BE2C (cell line): ENCODE results near the gene EP300.
"Not testable (repeated sequence)": the region's sequence is repeated elsewhere in the genome, so short reads cannot be mapped to it uniquely, and the experiment has no call there.

Source experiments
- DNase-seq: peaks from one replicate; pipeline ENCODE4 v3.0.0-alpha.2; 2020
- H3K27me3 ChIP-seq: fragments of 250-450 bp; sonication (Bioruptor Pico); 2 replicates; pipeline ENCODE4 v1.5.1; 2020; ENCODE audit warnings: mild to moderate bottlenecking
- H3K36me3 ChIP-seq: fragments of 250-450 bp; sonication (Bioruptor Pico); 2 replicates; pipeline ENCODE4 v1.5.1; 2020; ENCODE audit warnings: mild to moderate bottlenecking
- H3K4me1 ChIP-seq: fragments of 250-450 bp; sonication (Bioruptor Pico); 2 replicates; pipeline ENCODE4 v1.5.1; 2020
- H3K4me3 ChIP-seq: 2 replicates; pipeline ENCODE4 v1.5.1; 2011; ENCODE audit warnings: low read depth, low read length
- H3K9me3 ChIP-seq: fragments of 250-450 bp; sonication (Bioruptor Pico); 2 replicates; pipeline ENCODE4 v1.5.1; 2020
- TF ChIP-seq, protein P1 (sequence below): IDR thresholded peaks from 2 replicates; pipeline ENCODE4 v1.5.1; 2012; ENCODE audit warnings: mild to moderate bottlenecking, low read depth, low read length

Gene EP300

DNA sequence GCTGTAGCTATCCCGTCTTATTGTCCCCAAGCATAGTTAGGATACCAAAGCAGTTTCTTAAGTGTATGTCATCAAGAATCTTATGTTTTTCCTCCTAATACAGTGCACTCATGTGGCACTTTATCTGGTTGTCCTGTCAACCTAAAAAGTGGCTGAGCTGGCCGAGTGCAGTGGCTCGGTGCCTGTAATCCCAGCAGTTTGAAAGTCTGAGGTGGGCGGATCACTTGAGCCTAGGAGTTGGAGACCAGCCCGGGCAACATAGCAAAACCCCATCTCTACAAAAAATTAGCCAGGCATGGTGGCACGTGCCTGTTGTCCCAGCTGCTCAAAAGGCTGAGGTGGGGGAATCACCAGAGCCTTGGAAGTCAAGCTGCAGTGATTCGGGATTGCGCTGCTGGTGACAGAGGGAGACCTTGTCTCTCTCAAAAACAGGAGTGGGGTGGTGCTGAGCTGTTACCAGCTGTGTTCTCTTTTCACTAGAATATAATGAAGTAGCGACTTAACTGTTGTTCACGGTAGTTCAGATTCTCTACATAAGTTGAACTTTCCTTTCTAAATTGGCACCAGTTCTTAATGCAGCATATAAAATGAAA lies 48.1 kb downstream of the EP300 start:
- TF ChIP-seq, protein P1, sequence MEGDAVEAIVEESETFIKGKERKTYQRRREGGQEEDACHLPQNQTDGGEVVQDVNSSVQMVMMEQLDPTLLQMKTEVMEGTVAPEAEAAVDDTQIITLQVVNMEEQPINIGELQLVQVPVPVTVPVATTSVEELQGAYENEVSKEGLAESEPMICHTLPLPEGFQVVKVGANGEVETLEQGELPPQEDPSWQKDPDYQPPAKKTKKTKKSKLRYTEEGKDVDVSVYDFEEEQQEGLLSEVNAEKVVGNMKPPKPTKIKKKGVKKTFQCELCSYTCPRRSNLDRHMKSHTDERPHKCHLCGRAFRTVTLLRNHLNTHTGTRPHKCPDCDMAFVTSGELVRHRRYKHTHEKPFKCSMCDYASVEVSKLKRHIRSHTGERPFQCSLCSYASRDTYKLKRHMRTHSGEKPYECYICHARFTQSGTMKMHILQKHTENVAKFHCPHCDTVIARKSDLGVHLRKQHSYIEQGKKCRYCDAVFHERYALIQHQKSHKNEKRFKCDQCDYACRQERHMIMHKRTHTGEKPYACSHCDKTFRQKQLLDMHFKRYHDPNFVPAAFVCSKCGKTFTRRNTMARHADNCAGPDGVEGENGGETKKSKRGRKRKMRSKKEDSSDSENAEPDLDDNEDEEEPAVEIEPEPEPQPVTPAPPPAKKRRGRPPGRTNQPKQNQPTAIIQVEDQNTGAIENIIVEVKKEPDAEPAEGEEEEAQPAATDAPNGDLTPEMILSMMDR = no peak
- peaks cover 97% of the 10 kb centered on the region for H3K36me3 ChIP-seq
- no peaks in the 10 kb centered on the region for H3K4me1 ChIP-seq
- DNase-seq = no peak
- no peak overlapping the region for H3K4me3 ChIP-seq
- H3K9me3 ChIP-seq = no peaks in the 10 kb centered on the region
- H3K27me3 ChIP-seq = no peaks in the 10 kb centered on the region

DNA sequence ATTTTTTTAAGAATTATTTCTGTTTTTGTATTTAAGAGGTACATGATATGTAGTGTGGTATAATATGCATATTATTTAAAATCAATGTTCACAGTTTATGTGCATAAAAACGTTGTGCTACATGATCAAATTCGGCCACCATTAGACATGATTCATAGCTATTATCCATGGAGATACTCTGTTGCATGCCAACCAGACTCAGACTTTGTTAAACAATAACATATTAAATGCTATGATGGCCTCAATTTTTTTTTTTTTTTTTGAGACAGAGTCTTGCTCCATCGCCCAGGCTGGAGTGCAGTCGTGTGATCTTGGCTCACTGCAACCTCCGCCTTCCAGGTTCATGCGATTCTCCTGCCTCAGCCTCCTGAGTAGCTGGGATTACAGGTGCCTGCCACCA lies 53.5 kb downstream of the EP300 start:
- DNase-seq, H3K9me3 ChIP-seq, H3K27me3 ChIP-seq, H3K4me1 ChIP-seq, H3K4me3 ChIP-seq: not testable (repeated sequence)
- peaks cover 99% of the 10 kb centered on the region for H3K36me3 ChIP-seq

DNA sequence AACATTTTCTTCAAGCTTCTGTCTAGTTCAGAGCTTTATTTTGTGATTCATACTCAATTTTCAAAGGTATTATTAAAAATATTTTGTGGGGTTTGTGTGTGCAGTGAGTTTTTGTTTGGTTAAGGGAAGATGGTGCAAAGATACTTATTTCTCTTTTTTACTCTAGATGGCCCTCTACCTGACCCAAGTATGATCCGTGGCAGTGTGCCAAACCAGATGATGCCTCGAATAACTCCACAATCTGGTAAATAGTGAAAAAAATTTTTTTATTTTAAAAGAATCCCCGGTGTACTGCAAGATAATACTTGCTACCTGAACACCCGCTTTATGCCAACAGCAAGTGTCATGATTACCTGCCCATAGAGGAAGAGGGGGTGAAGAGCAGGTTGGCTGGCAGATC lies 54.2 kb downstream of the EP300 start:
- no peaks in the 10 kb centered on the region for H3K9me3 ChIP-seq
- H3K27me3 ChIP-seq = no peaks in the 10 kb centered on the region
- DNase-seq = no peak
- H3K4me1 ChIP-seq = no peaks in the 10 kb centered on the region
- peaks cover 99% of the 10 kb centered on the region for H3K36me3 ChIP-seq
- no peak overlapping the region for H3K4me3 ChIP-seq
- TF ChIP-seq, protein P1 = no peak

DNA sequence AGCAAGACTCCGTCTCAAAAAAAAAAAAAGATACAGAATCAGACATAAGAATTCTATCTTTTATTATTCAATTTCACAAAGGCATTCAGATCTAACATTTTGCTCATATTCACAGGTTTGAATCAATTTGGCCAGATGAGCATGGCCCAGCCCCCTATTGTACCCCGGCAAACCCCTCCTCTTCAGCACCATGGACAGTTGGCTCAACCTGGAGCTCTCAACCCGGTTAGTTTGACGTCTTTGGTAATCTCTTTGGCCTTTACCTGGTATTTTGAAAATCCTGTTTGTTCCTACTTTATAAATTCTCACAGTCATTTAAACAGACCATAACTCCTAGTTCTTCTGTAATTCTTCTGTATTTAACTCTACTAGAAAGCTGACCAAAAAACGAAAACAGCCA lies 55.3 kb downstream of the EP300 start:
- no peak overlapping the region for H3K4me3 ChIP-seq
- H3K36me3 ChIP-seq = peaks cover 99% of the 10 kb centered on the region
- no peaks in the 10 kb centered on the region for H3K27me3 ChIP-seq
- H3K9me3 ChIP-seq = no peaks in the 10 kb centered on the region
- no peaks in the 10 kb centered on the region for H3K4me1 ChIP-seq
- DNase-seq = no peak
- TF ChIP-seq, protein P1 = no peak

DNA sequence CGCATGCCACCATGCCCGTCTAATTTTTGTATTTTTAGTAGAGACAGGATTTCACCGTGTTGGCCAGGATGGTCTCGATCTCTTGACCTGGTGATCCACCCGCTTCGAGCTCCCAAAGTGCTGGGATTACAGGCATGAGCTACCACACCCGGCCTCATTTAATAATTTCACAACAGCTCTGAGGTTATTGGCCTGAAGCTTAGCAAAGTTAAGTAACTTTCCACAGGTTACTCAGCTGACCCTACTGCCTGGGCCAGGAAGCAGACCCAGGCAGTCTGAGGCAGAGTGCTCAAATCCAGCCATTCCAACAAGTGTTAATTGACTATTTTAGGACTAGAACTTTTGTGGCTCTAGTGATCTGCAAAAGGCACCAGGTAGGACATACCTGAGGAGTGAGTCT lies 60.5 kb downstream of the EP300 start:
- H3K4me3 ChIP-seq = no peak overlapping the region
- H3K36me3 ChIP-seq = peaks cover 99% of the 10 kb centered on the region
- no peaks in the 10 kb centered on the region for H3K9me3 ChIP-seq
- TF ChIP-seq, protein P1 = no peak
- H3K4me1 ChIP-seq = no peaks in the 10 kb centered on the region
- H3K27me3 ChIP-seq = no peaks in the 10 kb centered on the region
- no peak for DNase-seq

DNA sequence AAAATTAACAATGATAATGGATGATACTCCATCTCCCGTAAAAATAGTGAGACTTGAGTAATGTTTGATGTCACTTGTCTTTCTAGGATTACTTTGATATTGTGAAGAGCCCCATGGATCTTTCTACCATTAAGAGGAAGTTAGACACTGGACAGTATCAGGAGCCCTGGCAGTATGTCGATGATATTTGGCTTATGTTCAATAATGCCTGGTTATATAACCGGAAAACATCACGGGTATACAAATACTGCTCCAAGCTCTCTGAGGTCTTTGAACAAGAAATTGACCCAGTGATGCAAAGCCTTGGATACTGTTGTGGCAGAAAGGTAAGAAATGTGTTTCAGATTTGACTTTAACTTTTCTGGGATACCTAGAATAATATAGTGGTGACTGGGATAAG lies 64.7 kb downstream of the EP300 start:
- no peaks in the 10 kb centered on the region for H3K9me3 ChIP-seq
- no peaks in the 10 kb centered on the region for H3K4me1 ChIP-seq
- no peak overlapping the region for H3K4me3 ChIP-seq
- peaks cover 97% of the 10 kb centered on the region for H3K36me3 ChIP-seq
- no peak for DNase-seq
- TF ChIP-seq, protein P1 = no peak
- no peaks in the 10 kb centered on the region for H3K27me3 ChIP-seq

DNA sequence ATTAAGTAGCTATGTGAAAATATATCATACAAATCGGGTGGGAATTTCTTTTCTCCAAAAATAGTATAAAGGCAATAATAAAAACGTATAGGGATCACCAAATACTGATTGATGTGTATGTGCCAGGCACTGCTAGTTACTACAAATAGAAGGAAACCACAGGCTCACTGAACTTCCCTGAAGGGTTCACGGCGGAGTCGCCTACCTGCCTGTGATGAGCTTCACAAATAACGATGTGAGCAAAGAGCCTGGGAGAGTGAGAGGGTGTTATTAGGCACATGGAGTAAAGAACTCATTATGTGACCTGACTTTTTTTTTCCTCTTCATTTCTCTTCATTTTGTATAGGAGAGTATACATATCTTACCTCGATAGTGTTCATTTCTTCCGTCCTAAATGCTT lies 76.8 kb downstream of the EP300 start:
- Histone ChIP-seq H3K4me3 (no peak overlapping the region), H3K27me3 (no peaks in the 10 kb centered on the region), H3K36me3 (peaks cover 90% of the 10 kb centered on the region), H3K4me1 (no peaks in the 10 kb centered on the region), H3K9me3 (no peaks in the 10 kb centered on the region)
- DNase-seq = no peak
- TF ChIP-seq, protein P1 = no peak
